CD4-positive, alpha-beta T cell treated with Interferon alpha-2 for 1 hour (primary cell): ENCODE results near the gene PRKCE.
A peak's percentile ranks its signal among the peaks of the same experiment; 100 is the strongest.

Source experiments
- DNase-seq, 2 donors: peaks; one replicate each; pipeline ENCODE4 v3.0.0-alpha.2; 2020 to 2022

Gene PRKCE

GRCh38 chr2:45651415-45652089 lies at the start of gene PRKCE:
TSS of gene PRKCE (plus strand) at chr2:45651675.
- peak; percentile 38 to 58 for DNase-seq

GRCh38 chr2:45602624-45603023 lies 48.9 kb upstream of the PRKCE start:
- DNase-seq = no peak

DNA sequence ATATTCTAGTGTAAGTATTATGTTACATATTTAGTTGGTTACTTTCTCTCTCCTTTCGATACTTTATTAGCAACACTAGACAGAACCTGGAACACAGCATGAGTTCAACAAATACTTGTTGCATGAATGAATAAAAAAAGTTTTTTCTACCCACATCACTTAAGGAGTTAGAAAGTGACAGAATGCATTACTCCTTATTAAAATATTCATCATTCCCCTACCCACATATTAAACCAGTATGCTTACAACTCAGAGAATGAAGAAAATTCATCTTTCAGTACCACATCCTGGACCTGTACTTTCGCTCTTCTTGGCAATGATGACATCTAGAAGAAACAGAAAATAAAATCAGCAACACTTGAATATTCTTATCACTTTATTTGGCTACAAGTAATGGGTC lies 46.4 kb upstream of the PRKCE start:
- DNase-seq = no peak

DNA sequence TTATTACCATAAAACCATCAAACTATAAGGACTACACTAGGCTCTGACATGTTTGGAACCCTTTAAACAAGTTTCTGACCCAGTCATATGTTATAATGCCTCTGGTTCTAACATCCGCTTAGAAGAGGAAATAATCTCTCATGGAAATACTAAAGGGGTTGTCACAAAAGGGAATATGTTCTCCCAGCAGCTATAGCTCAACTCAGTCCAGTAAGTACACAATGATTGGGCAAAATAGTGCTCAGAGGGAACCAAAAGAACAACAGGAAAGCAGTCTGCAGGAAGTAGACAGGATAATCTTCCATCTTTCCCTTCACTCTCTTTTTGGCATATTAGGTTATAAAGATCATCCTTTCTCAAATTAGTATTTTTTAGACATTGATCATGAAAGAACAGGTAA lies 44.7 kb upstream of the PRKCE start:
- DNase-seq = no peak

GRCh38 chr2:45607701-45608100 lies 43.8 kb upstream of the PRKCE start:
- no peak for DNase-seq

DNA sequence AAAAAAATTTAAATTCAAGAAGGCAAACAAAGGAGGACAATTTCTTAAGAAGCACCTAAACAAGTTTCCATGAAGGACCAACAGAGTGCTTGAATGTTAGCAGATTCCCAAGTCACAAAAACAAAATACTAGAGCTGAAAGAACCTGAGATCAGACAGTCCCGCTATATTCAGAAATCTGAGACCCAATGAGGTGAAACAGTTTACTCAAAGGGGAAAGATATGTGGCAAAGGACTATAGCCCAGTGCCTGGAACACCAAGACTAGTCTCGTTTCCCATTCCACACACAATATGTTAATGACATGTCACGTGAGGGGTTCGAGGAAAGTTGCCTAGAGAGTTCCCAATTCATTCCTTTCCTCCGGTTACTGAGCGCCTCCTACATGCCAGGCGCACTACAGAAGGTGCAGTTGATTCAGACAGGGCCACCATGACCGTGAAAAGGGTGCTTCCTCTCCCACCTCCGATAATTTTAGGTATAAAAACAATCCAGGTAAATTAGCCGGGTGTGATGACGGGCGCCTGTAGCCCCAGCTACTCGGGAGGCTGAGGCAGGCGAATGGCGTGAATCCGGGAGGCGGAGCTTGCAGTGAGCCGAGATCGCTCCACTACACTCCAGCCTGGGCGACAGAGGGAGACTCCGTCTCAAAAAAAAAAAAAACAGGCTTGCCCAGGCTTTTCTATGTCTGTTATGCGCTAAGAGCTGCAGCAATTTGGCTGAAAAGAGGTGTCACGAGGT lies 41.0 kb upstream of the PRKCE start:
- peak; percentile 33 to 55 for DNase-seq

GRCh38 chr2:45611020-45611859 lies 40.2 kb upstream of the PRKCE start, which contains the start of gene SRBD1:
TSS of gene SRBD1 (minus strand) at chr2:45611267. CDS start at chr2:45605441, 5,826 bp downstream.
- DNase-seq = peak; percentile 89 to 90

GRCh38 chr2:45612285-45612684 lies 39.2 kb upstream of the PRKCE start:
- no peak for DNase-seq

DNA sequence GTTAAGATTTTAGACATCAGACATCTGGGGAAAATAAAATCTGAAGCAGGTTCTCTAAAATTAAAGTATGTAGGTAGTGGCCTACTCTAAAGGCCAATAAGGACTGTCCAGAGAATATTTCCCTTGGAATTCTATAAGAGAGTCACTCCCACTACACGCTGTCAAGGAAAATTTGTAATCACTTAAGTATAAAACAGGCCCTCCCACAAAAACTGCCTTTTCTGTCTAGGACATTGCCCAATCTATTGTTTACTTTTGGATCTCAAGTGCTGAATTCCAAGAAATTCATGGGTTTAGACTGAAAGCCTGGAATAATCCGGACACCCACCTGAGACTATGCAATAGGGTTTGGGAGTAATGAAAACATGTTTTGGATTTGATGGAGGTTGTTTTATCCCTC lies 38.7 kb upstream of the PRKCE start:
- no peak for DNase-seq

DNA sequence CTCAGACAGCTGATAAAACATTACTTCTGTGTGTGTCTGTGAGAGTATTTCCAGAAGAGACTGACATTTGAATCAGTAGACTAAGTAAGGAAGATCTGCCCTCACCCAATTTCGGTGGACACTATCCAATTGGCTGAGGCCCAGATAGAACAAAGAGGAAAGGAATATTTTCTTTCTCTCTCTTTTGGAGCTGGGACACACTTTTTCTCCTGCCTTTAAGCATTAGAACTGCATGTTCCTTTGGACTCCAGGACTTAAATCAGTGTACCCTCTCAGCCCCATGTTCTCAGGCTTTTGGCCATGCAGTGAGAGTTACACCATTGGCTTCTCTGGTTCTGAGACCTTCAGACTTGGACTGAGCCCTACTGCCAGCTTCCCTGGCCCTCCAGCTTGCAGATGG lies 37.1 kb upstream of the PRKCE start:
- no peak for DNase-seq

DNA sequence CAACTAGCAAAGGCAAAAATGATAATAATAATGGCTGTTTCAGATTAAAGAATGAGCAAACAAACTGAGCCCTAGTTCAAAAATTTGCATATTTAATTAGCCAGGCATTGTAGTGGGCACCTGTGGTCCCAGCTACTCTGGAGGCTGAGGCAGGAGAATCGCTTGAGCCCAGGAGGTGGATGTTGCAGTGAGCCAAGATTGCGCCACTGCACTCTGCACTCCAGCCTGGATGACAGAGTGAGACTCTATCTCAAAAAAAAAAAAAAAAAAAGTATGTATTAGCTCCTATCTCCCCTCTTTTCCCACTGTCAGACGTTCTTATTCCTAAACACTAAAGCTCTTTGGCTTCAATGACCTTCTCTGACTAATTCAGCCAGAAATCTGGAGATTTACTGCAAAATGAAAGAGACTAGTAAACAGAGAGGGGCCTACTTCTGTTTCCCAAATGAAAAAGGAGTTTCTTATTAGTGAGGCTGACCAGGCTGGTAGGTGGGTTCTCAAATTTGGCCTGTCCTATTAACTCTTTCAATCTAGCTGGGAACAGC lies 36.5 kb upstream of the PRKCE start:
- no peak for DNase-seq

DNA sequence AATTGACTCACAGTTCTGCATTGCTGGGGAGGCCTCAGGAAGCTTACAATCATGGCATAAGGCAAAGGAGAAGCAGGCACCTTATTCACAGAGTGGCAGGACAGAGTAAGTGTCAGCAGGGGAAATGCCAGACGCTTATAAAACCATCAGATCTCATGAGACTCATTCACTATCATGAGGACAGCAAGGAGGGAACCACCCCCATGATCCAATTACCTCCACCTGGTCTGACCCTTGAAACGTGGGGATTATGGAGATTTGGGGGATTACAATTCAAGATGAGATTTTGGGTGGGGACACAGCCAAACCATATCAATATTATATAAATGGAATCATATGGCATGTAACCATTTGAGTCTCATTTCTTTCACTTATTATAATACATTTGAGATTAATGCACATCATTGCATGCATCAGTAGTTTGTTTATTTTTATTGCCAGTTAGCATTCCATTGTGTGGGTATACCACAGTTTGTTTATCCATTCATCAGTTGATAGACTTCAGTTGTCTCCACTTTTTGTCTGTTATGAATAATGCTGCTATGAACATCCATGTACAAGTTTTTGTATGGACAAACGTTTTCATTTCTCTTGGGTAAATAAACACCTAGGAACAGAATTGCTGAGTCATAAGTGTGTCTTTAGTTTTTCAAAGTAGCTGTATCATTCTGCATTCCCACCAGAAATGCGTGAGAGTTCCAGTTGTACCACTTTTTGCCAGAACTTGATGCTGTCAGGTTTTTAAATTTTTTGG lies 34.6 kb upstream of the PRKCE start:
- no peak for DNase-seq

GRCh38 chr2:45617496-45617895 lies 34.0 kb upstream of the PRKCE start:
- DNase-seq = no peak

GRCh38 chr2:45622336-45623075 lies 29.0 kb upstream of the PRKCE start:
- no peak for DNase-seq

DNA sequence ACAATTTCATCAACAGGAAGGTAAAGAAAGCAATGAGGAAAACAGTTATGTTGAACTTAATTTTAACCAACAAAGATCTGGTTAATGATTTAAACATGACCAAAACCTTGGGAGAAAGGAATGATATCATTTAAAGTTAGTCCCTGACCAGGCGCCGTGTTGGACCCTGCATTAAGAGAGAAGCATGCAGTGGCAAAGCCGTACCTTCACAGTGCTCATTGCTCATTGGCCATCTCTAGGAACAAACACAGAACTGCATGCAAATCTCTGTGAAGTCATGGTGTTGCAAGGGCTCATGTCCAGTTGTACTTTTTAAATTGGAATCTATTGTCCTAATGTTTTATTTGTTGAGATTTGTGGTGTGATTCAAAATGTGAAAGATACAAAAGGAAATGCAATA lies 28.4 kb upstream of the PRKCE start:
- no peak for DNase-seq

DNA sequence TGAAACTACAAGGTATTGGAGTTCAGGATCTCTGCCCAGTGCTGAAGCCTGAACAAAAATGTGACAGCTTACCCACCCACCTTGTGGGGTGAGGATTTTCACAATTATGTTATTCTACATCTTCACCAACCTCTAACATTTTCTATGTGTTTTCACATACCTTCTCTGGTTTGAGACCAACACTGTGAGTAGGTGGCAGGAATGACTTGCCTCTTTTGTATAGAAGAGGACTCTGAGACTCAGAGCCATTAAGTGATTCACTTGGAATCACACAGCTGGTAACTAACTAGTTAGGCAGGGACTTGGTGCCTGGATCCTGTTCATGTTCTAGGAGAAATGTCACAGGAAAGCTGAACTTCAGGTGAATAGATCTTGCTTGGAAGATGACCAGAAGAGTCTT lies 25.7 kb upstream of the PRKCE start:
- DNase-seq = no peak

DNA sequence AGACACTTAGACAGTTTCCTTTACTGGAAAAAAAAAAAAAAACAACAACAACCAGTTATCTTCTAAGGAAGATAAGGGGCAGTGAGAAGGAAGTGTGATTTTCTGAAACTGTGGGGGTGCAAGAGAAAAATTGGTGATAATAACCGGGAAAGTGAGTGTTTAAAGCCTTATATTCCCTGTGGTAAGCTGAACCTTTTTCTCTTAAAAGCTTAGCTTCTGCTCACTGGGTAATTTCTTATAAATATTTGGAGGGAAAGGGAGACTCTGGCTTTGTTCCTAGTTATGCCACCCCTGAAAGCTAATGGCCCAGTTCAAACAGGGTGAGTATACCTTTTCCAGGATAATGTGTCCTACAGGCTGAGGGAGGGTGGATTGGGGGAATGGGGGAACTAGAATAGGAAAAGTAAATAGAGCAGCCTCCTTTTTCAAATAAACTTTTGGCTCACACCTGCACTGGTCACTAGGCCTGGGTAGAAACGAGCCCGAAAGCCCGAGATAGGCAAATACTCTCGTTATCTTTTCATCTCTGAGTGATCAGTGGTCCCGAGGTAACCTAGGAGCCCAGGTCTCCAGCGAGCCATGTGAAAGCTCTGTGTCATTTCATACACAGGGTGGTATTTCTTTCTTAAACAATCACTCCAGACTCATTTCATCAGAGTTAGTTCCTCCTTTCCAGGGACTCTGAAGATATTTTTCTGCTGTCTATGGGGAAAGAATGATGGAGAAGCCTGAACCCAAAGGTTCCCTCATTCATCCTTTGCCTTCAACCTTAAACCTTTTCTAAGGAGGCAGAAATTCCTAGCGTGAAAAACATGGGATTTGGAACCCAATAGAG lies 24.9 kb upstream of the PRKCE start:
- no peak for DNase-seq

DNA sequence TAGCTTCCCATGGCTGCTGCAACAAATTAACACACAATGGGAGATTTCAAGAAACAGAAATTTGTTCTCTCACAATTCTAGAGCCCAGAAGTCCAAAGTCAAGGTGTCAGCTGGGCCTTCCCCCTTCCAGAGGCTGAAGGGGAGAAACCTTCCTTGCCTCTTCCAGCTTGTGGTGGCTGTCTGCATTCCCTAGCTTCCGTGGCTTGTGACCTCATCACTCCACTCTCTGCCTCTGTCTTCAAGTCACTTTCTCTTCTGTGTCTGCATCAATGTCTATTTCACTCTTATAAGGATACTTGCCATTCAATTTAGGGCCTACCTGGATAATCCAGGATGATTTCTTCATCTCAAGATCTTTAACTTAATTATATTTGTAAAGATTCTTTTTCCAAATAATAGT lies 23.6 kb upstream of the PRKCE start:
- DNase-seq = no peak

- no peak for DNase-seq
Observed at GRCh38 chr2:45629971-45630370, 21.5 kb upstream of the PRKCE start.

DNA sequence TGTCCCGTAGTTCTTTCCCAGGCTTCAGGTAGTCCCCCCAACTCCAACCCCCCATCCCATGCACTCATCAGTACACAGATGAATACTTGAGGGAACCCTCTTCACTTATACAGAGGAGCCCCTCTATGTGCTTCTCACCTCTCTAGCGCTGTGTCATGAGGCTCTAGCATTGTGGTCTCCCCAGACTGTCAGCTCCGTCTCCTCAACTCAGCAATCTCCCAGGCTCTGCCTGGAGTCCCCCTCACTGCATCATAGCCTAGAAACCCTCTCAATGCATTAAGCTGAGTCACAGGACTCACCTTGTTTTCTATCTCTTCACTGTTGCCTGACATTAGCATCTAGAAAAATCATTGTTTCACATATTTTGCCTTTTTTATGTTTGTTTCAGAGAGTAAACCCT lies 20.2 kb upstream of the PRKCE start:
- DNase-seq = no peak

GRCh38 chr2:45631955-45632354 lies 19.5 kb upstream of the PRKCE start:
- no peak for DNase-seq
